ENCODE results near the gene KCNJ12.

GRCh38 chr17:21379080-21379711 is 3.0 kb downstream of the KCNJ12 start:
- TF ChIP-seq SIN3A (IDR thresholded peaks at IDR 0.05; ENCODE audit: low read depth): no peak
- no peak for TF ChIP-seq MAX (IDR thresholded peaks at IDR 0.05)
- TF ChIP-seq POLR2A (IDR thresholded peaks at IDR 0.05; ENCODE audit: borderline replicate concordance, extremely low read depth, insufficient read depth, insufficient read length): no peak
- TF ChIP-seq, protein P1, sequence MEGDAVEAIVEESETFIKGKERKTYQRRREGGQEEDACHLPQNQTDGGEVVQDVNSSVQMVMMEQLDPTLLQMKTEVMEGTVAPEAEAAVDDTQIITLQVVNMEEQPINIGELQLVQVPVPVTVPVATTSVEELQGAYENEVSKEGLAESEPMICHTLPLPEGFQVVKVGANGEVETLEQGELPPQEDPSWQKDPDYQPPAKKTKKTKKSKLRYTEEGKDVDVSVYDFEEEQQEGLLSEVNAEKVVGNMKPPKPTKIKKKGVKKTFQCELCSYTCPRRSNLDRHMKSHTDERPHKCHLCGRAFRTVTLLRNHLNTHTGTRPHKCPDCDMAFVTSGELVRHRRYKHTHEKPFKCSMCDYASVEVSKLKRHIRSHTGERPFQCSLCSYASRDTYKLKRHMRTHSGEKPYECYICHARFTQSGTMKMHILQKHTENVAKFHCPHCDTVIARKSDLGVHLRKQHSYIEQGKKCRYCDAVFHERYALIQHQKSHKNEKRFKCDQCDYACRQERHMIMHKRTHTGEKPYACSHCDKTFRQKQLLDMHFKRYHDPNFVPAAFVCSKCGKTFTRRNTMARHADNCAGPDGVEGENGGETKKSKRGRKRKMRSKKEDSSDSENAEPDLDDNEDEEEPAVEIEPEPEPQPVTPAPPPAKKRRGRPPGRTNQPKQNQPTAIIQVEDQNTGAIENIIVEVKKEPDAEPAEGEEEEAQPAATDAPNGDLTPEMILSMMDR (IDR thresholded peaks at IDR 0.05 in 2 of 3, conservative IDR thresholded peaks at IDR 0.05 in 1 of 3; ENCODE audit: borderline replicate concordance in 1 of 3, insufficient read depth in 1 of 3, low read depth in 2 of 3, low read length in 2 of 3): no peak
- no peak for TF ChIP-seq REST (IDR thresholded peaks at IDR 0.05; ENCODE audit: low read depth)
- TF ChIP-seq ZBTB33 (IDR thresholded peaks at IDR 0.05; ENCODE audit: extremely low read depth, insufficient replicate concordance, low read length): no peak
- TF ChIP-seq POLR2AphosphoS5 (IDR thresholded peaks at IDR 0.05; ENCODE audit: low read depth, low read length): no peak
- no peak for TF ChIP-seq ZFX (IDR thresholded peaks at IDR 0.05)
- no peak for TF ChIP-seq SRF (IDR thresholded peaks at IDR 0.05; ENCODE audit: low read depth)

Measured in HCT116 (cell line).